Measurements from ENCODE around the gene GHDC.
"Not testable (repeated sequence)": the region's sequence is repeated elsewhere in the genome, so short reads cannot be mapped to it uniquely, and the experiment has no call there.

Gene GHDC

GRCh38 chr17:42206153-42206612 is 11.9 kb upstream of the GHDC start:
- DNase-seq = not testable (repeated sequence)

- no peak for DNase-seq
Observed at GRCh38 chr17:42203354-42203753, 9.1 kb upstream of the GHDC start.

- no peak for DNase-seq
Observed at GRCh38 chr17:42202696-42203095, 8.4 kb upstream of the GHDC start.

GRCh38 chr17:42202159-42202558 is 7.9 kb upstream of the GHDC start:
- no peak for DNase-seq

- DNase-seq = no peak
Observed at GRCh38 chr17:42201458-42201772, 7.1 kb upstream of the GHDC start.

- no peak for DNase-seq
Observed at GRCh38 chr17:42200706-42201457, 6.6 kb upstream of the GHDC start.

- no peak for DNase-seq
Observed at GRCh38 chr17:42199416-42200011, 5.2 kb upstream of the GHDC start.

GRCh38 chr17:42198897-42199296 is 4.6 kb upstream of the GHDC start:
- DNase-seq = no peak

- no peak for DNase-seq
Observed at GRCh38 chr17:42197564-42198156, 3.4 kb upstream of the GHDC start.

GRCh38 chr17:42193216-42193968 is 902 bp downstream of the GHDC start:
- DNase-seq = no peak

GRCh38 chr17:42192189-42193126 is 1.8 kb downstream of the GHDC start:
- DNase-seq = no peak

GRCh38 chr17:42191275-42191608 is 3.1 kb downstream of the GHDC start:
- no peak for DNase-seq

- DNase-seq = no peak
Observed at GRCh38 chr17:42190491-42191274, 3.6 kb downstream of the GHDC start.

- DNase-seq = no peak
Observed at GRCh38 chr17:42189651-42189965, 4.7 kb downstream of the GHDC start.

- DNase-seq = no peak
Observed at GRCh38 chr17:42188749-42189650, 5.3 kb downstream of the GHDC start.

GRCh38 chr17:42187833-42188232 is 6.5 kb downstream of the GHDC start:
- no peak for DNase-seq

GRCh38 chr17:42186191-42186590 is 8.1 kb downstream of the GHDC start:
- DNase-seq = not testable (repeated sequence)

GRCh38 chr17:42185621-42185930 is 8.7 kb downstream of the GHDC start:
- no peak for DNase-seq

GRCh38 chr17:42184713-42185620 is 9.3 kb downstream of the GHDC start, which contains the start of gene HCRT:
HCRT (minus strand) TSS chr17:42185452; CDS start chr17:42185365, 87 bp downstream.
- DNase-seq = no peak

Measured in right kidney (tissue), 1 donor.